Esophagus squamous epithelium (tissue), 4 donors: ENCODE data around the gene MED13L.

ENCODE experiments used
- CTCF ChIP-seq, 6 experiments: fragments of 450-650 bp in 4 of 6; fragments of 200-600 bp in 2 of 6; sonication (generic) in 2 of 6; IDR thresholded peaks; one replicate each; pipeline ENCODE4 v1.5.1; 2016 to 2019; ENCODE audit warnings: antibody characterized with exemption in 6 of 6, mild to moderate bottlenecking in 4 of 6, moderate library complexity in 4 of 6
- POLR2A ChIP-seq, 4 donors: fragments of 450-650 bp; IDR thresholded peaks; one replicate each; pipeline ENCODE4 v1.6.1; 2017; ENCODE audit warnings: antibody characterized with exemption in 4 of 4, mild to moderate bottlenecking in 4 of 4, moderate library complexity in 3 of 4

GRCh38 chr12:116276652-116277466, 634 bp downstream of the MED13L start:
- no peak for TF ChIP-seq CTCF (IDR thresholded peaks at IDR 0.05)
- no peak for TF ChIP-seq POLR2A (IDR thresholded peaks at IDR 0.05)
